Subcutaneous adipose tissue (tissue), 4 donors: ENCODE measurements around the gene C1orf159. TPM values are rescaled to one million over a fixed set of nuclear protein-coding genes. Genes with fewer than 3 reads are reported as not detected.

Source experiments
- CTCF ChIP-seq: fragments of 450-650 bp; IDR thresholded peaks from one replicate; pipeline ENCODE4 v1.5.1; 2016; ENCODE audit warnings: low read depth, mild to moderate bottlenecking, control low read depth, antibody characterized with exemption, moderate library complexity
- total RNA-seq, 4 donors: library from RNA; depleted of rRNA; stranded (reverse); fragments of >200 nt; gene quantifications; one replicate each; pipeline ENCODE4 v1.1.0, GENCODE V29; 2016

The C1orf159 gene
- total RNA-seq, 4 donors from 2014 or later: 3.7 to 14.7 (median 7.2) TPM

GRCh38 chr1:1156140-1157032, 40.5 kb upstream of the C1orf159 start:
- TF ChIP-seq CTCF: no peak

GRCh38 chr1:1155258-1155657, 39.4 kb upstream of the C1orf159 start:
- no peak for TF ChIP-seq CTCF

GRCh38 chr1:1153874-1154273, 38.0 kb upstream of the C1orf159 start:
- no peak for TF ChIP-seq CTCF

- TF ChIP-seq CTCF: no peak
These were observed 35.4 kb upstream of the C1orf159 start for GRCh38 chr1:1151306-1151705.

- TF ChIP-seq CTCF: no peak
These were observed 34.2 kb upstream of the C1orf159 start for GRCh38 chr1:1150100-1150499.

GRCh38 chr1:1149416-1149815, 33.5 kb upstream of the C1orf159 start:
- no peak for TF ChIP-seq CTCF

GRCh38 chr1:1148569-1148968, 32.7 kb upstream of the C1orf159 start:
- TF ChIP-seq CTCF: no peak
